DOHH2 (cell line): ENCODE data around the gene RAB37.
A peak's percentile ranks its signal among the peaks of the same experiment; 100 is the strongest.

ENCODE experiments used
- H3F3A ChIP-seq: fragments of 200-600 bp; sonication (generic), shearing (Covaris generic); 2 replicates; pipeline ENCODE4 v1.6.0; 2016; ENCODE audit warnings: antibody characterized with exemption, mild to moderate bottlenecking; ENCODE audit not compliant: control insufficient read depth, insufficient read depth
- H3K27ac ChIP-seq: fragments of 200-600 bp; sonication (generic); 2 replicates; pipeline ENCODE4 v1.5.1; 2014; ENCODE audit warnings: low read depth, mild to moderate bottlenecking, low read length, moderate library complexity
- H3K27me3 ChIP-seq: fragments of 200-600 bp; sonication (generic); 2 replicates; pipeline ENCODE4 v1.6.1; 2014; ENCODE audit warnings: mild to moderate bottlenecking, low read length, mixed read lengths; ENCODE audit not compliant: control insufficient read depth
- H3K36me3 ChIP-seq: fragments of 200-600 bp; sonication (generic); 2 replicates; pipeline ENCODE4 v1.6.1; 2014; ENCODE audit warnings: mild to moderate bottlenecking, low read length, moderate library complexity, mixed read lengths; ENCODE audit not compliant: control insufficient read depth
- H3K4me1 ChIP-seq: fragments of 200-600 bp; sonication (generic); 2 replicates; pipeline ENCODE4 v1.6.1; 2014; ENCODE audit warnings: mild to moderate bottlenecking, low read length, mixed read lengths; ENCODE audit not compliant: control insufficient read depth
- H3K4me2 ChIP-seq: fragments of 200-600 bp; sonication (generic); 2 replicates; pipeline ENCODE4 v1.6.0; 2014; ENCODE audit warnings: mild to moderate bottlenecking, low read length, moderate library complexity
- H3K4me3 ChIP-seq: fragments of 200-600 bp; sonication (generic); 2 replicates; pipeline ENCODE4 v1.5.1; 2014; ENCODE audit warnings: mild to moderate bottlenecking, low read length, mixed read lengths
- H3K79me2 ChIP-seq: fragments of 200-600 bp; sonication (generic); 2 replicates; pipeline ENCODE4 v1.6.1; 2014; ENCODE audit warnings: mild to moderate bottlenecking, low read length, mixed read lengths; ENCODE audit not compliant: control insufficient read depth
- H3K9me2 ChIP-seq: fragments of 200-600 bp; sonication (generic); replicated peaks from 2 replicates; pipeline ENCODE4 v1.6.1; 2014; ENCODE audit warnings: mild to moderate bottlenecking, low read length, mixed read lengths; ENCODE audit not compliant: control insufficient read depth
- H3K9me3 ChIP-seq: fragments of 200-600 bp; sonication (generic); 2 replicates; pipeline ENCODE4 v1.6.1; 2014; ENCODE audit warnings: antibody characterized with exemption, low read length, mixed read lengths; ENCODE audit not compliant: control insufficient read depth, insufficient read depth
- H4K20me1 ChIP-seq: fragments of 200-600 bp; sonication (generic); 2 replicates; pipeline ENCODE4 v1.6.0; 2014; ENCODE audit warnings: low read depth, mild to moderate bottlenecking, antibody characterized with exemption, low read length, moderate library complexity; ENCODE audit not compliant: control insufficient read depth, insufficient read depth
- EZH2phosphoT487 ChIP-seq: fragments of 200-600 bp; sonication (generic); IDR thresholded peaks from 2 replicates; pipeline ENCODE4 v1.6.1; 2017; ENCODE audit warnings: borderline replicate concordance, mild to moderate bottlenecking, antibody characterized with exemption, low read length, moderate library complexity, mixed read lengths
- TF ChIP-seq, protein P1 (sequence below): fragments of 200-600 bp; sonication (generic); IDR thresholded peaks from one replicate; pipeline ENCODE4 v1.5.1; 2014; ENCODE audit warnings: antibody characterized with exemption, mild to moderate bottlenecking, low read depth, low read length; ENCODE audit not compliant: poor library complexity, severe bottlenecking

RAB37 gene

DNA sequence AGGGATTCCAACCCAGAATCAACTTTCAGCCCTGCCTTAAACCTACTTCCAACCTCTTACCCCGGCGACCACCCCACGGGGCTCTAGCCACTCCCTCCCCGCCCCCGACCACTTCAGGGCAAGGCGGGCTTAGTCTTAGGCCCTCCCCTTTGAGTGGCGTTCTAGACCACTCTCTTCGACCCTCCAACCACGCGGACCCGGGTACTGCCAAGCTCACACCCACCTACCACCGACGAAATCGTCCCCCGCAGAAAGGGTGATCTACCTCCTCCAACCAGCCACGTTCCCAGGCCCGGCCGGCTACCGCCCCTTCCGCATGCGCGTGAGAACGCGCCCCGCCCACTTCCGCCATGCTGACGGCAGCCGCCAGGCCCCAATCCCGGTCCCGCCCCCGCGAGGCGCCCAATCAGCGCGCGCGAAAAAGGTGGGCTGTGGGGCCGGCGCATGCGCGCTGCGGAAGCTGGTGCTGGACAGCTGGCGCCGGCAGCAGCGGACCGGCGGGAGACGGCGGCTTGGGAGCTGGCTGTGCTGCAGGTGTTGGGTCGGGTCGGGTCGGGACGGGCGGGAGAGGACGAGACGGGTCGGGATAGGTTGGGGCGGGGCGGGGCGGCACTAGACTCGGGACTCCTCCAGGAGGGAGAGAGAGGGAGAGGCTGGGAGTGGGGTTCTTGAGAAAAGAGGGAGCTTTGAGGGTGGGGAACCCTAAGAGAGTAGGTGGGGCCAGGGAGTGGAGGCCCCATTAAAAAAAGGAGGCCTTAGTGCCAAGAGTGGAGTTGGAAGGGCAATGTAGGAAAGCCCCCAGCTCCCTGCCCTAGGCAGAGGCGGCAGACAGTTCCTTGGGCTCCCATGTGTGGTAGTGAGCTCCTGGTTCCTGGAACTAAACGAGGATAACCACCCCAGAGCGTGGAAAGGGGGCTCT lies 39.2 kb downstream of the RAB37 start, which contains the start of gene NAT9:
TSS of gene NAT9 (minus strand) at position 302 of the 919 bp plus-strand sequence. CDS start 647 bp downstream, outside the sequence.
- no peaks in the 10 kb centered on the region for H3K27me3 ChIP-seq
- peak within 1 kb of the TSS; percentile 89 for H3K4me3 ChIP-seq
- H3K9me2 ChIP-seq: no peaks in the 10 kb centered on the region
- H3K4me2 ChIP-seq: peak within 1 kb of the TSS; percentile 84
- peaks cover 32% of the 10 kb centered on the region for H3K36me3 ChIP-seq
- H3F3A ChIP-seq: peaks cover 14% of the 10 kb centered on the region
- H3K79me2 ChIP-seq: peaks cover 20% of the 10 kb centered on the region
- no peaks in the 10 kb centered on the region for H3K9me3 ChIP-seq
- H3K27ac ChIP-seq: peak within 1 kb of the TSS; percentile 42; the same call in 1 of the 2 replicates
- H3K4me1 ChIP-seq: peaks cover 38% of the 10 kb centered on the region
- TF ChIP-seq, protein P1, sequence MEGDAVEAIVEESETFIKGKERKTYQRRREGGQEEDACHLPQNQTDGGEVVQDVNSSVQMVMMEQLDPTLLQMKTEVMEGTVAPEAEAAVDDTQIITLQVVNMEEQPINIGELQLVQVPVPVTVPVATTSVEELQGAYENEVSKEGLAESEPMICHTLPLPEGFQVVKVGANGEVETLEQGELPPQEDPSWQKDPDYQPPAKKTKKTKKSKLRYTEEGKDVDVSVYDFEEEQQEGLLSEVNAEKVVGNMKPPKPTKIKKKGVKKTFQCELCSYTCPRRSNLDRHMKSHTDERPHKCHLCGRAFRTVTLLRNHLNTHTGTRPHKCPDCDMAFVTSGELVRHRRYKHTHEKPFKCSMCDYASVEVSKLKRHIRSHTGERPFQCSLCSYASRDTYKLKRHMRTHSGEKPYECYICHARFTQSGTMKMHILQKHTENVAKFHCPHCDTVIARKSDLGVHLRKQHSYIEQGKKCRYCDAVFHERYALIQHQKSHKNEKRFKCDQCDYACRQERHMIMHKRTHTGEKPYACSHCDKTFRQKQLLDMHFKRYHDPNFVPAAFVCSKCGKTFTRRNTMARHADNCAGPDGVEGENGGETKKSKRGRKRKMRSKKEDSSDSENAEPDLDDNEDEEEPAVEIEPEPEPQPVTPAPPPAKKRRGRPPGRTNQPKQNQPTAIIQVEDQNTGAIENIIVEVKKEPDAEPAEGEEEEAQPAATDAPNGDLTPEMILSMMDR: no peak
- TF ChIP-seq EZH2phosphoT487: no peak
- H4K20me1 ChIP-seq: peaks cover 17% of the 10 kb centered on the region; the same call in 1 of the 2 replicates

DNA sequence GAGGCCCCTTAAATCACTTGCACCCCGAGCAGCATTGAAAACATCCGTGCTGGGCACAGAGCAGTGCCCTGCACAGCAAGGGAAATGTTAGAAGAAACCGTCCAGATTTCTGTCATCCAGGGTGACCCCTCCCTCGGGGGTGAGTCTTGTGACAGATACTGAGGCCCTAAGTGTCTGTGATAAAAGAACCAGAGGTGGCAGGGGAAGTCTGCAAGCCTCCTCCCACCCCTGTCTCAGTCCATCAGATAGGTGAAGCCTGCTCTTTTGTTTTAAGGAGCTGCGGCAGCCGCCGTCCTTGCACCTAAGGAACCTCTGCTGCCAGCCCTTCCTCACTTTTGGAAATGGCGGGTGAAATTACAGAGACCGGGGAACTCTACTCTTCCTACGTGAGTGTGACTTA lies 39.9 kb downstream of the RAB37 start:
- Histone ChIP-seq H3K4me2 (peak overlapping the region; percentile 84), H3K36me3 (peaks cover 25% of the 10 kb centered on the region), H3K79me2 (peaks cover 20% of the 10 kb centered on the region), H4K20me1 (peaks cover 17% of the 10 kb centered on the region; the same call in 1 of the 2 replicates), H3K4me1 (peaks cover 39% of the 10 kb centered on the region), H3K27ac (no peak overlapping the region), H3F3A (peaks cover 14% of the 10 kb centered on the region), H3K27me3 (no peaks in the 10 kb centered on the region), H3K9me3 (no peaks in the 10 kb centered on the region), H3K4me3 (peak overlapping the region; percentile 89), H3K9me2 (no peaks in the 10 kb centered on the region)
- TF ChIP-seq, protein P1: no peak
- TF ChIP-seq EZH2phosphoT487: no peak

DNA sequence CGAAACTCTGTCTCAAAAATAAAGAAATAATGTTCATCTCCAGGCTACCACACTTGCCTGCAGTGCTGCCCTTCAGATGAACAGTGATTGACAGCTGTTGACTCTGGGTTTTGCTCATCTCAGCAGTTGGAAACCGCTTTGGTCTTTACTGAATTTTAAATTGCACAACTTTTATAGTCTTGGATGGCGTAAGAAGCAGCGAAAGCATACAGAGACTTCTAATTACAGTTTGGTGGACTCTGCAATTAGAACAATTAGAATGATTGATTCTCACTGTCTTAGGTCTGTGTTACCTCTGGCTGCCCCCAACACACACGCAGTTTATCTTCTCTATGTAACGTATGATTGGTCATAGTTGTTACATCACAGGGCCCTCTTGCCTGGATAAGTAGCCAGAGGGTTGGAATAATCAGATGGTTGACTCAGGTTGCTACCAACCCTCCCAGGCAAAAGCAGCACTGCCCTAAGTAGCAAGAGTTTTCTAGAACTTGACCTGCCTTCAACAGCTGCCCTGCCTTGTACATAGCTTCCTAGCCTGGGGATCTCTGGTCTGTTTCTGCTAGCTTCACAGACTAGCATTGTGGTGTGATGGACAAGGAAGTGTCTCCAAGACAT lies 41.0 kb downstream of the RAB37 start:
- Histone ChIP-seq H3F3A (peaks cover 14% of the 10 kb centered on the region), H3K4me3 (no peak overlapping the region), H3K27me3 (no peaks in the 10 kb centered on the region), H3K4me2 (no peak overlapping the region), H3K4me1 (peaks cover 39% of the 10 kb centered on the region), H3K27ac (no peak overlapping the region), H3K9me2 (no peaks in the 10 kb centered on the region), H3K79me2 (peaks cover 20% of the 10 kb centered on the region), H3K36me3 (peaks cover 15% of the 10 kb centered on the region), H4K20me1 (peaks cover 17% of the 10 kb centered on the region; the same call in 1 of the 2 replicates), H3K9me3 (no peaks in the 10 kb centered on the region)
- TF ChIP-seq, protein P1: no peak
- TF ChIP-seq EZH2phosphoT487: no peak
